Measurements from ENCODE around the gene SPTY2D1. TPM values are rescaled to one million over a fixed set of nuclear protein-coding genes. Genes with fewer than 3 reads are reported as not detected.

Gene SPTY2D1, protein sequence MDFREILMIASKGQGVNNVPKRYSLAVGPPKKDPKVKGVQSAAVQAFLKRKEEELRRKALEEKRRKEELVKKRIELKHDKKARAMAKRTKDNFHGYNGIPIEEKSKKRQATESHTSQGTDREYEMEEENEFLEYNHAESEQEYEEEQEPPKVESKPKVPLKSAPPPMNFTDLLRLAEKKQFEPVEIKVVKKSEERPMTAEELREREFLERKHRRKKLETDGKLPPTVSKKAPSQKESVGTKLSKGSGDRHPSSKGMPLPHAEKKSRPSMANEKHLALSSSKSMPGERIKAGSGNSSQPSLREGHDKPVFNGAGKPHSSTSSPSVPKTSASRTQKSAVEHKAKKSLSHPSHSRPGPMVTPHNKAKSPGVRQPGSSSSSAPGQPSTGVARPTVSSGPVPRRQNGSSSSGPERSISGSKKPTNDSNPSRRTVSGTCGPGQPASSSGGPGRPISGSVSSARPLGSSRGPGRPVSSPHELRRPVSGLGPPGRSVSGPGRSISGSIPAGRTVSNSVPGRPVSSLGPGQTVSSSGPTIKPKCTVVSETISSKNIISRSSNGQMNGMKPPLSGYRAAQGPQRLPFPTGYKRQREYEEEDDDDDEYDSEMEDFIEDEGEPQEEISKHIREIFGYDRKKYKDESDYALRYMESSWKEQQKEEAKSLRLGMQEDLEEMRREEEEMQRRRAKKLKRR
- total RNA-seq = 11.5 and 13.6 TPM in 2 replicates

DNA sequence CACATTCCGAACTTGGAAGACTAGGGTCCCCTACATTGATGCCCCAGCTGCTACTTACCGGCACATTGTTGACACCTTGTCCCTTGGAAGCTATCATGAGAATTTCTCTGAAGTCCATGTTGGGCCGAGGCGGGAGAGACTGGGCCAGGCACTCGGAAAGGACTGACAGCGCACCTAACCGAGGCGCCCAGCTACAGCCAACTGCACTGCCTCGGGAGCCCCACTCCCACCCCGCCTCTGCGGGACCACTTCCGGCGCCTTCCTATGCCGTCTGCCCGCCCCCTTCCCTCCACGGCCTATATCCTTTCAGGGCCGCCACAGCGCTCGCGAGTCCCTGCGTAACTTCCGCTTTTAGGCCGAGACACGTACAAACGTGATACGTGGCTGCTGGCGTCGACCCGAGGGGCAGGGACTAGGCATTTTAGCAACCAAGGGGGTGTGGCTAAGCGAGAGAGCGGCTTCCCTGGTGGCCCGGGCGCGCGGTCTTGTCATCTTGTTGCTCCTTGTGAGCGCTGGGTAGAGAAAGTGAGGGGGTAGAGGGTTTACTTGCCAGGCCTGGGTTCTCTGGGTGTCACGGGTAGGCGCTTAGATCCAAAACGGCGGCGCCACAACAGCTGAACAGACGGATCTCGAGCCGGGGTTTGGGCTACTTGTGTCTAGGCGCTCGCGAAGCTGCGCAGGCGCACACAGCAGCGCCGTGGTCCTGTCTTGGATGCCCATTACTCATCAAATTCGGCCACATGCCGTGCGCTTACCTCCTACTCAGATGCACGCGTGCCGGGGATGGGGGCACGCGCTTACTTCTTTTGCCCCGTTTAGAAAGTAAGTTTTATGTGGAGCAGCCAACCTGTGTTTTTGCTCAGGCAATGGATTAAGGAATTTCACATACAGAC lies at the start of gene SPTY2D1:
Gene SPTY2D1 (minus strand): TSS at position 203 of the 893 bp plus-strand sequence. CDS start 85 bp downstream, at position 118.

DNA sequence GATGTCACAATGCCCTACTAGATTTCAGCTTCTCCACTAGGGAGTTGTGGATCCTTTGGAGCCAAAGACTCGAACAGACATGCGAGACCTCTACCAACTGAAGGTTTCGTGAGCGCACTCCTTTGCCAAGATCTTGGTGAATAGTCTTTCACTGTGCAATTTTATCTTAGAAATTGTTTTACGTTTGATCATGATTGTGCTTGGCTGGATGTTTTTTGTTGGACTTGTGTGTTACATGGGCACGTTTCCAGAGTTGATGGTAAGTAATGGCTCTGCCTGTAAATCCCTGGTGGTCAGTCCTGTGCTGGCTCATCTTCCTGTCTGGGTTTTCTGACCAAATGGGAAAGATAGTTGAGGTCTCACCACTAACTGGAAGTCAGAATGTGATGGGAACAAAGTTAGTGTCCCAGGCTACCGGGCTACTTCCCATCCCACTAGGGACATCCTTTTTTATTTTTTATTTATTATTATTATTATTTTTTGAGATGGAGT lies 34.4 kb downstream of the SPTY2D1 start, which contains the start of gene MISFA:
Gene MISFA (plus strand): TSS at position 51 of the 492 bp plus-strand sequence. CDS start 140 bp downstream, at position 191.

DNA sequence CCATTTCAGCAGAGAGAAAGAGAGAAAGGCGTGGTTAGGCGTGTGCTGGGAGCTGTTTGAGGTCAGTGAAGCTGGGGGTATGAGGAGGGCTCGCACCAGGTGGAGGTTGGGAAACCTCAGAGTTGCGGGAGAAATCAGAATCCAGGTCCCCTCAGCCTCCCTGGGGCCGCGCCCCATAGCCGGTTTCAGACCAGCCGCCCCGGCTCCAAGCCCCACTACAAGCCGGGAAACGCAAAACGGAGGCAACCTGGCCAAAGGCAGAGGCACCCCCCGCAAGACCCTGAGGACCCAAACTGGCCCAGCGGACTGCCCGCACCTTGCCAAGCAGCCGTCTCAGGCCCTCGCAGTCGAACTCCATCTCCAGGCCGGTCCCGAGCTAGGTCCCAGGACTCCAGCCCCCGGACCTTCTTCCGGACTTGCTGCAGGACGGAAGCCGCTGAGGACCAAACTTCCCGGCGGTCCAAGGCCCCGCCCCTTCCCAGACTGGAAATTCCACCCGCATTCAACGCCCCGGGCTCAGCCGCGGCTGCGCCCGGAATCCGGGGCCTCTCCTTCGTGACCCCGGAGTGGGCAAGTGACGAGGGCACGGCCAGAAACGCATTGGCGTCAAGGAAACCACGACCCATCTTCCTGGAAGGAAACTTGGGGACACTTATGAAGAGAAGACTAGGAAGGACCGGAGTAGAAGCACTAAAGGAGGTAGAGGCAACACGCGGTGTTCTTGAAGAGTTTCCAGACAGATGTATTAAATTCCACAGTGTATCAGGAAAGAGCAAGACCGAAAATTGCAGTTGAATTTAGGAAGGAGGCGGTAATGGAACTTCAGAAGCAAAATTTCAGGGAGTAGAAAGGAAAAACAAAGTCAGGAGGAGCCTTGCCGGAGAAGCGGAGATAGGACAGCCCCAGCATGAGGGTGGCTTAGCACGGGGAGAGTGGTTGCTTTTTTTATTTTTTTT lies 45.6 kb downstream of the SPTY2D1 start, which contains the start of gene UEVLD:
Gene UEVLD (minus strand): TSS at position 438 of the 956 bp plus-strand sequence. CDS start 80 bp downstream, at position 358.

Other genes starting within 250 kb of the SPTY2D1 start
- 446 and 1,246 TPM in 2 replicates for gene LDHA, start 239.8 kb downstream of the SPTY2D1 start, total RNA-seq
- gene LDHC, start 222.0 kb downstream of the SPTY2D1 start, total RNA-seq = 0.09 and 0.36 TPM in 2 replicates
- not detected in 2 replicates for gene LDHAL6A, start 178.5 kb downstream of the SPTY2D1 start, total RNA-seq
- gene TSG101, start 107.4 kb downstream of the SPTY2D1 start, total RNA-seq = 39.4 and 45.8 TPM in 2 replicates
- 19.0 and 19.2 TPM in 2 replicates for gene UEVLD, start 45.6 kb downstream of the SPTY2D1 start, total RNA-seq
- gene MISFA, start 34.6 kb downstream of the SPTY2D1 start, total RNA-seq = 0.54 and 1.1 TPM in 2 replicates
- 1.1 and 1.3 TPM in 2 replicates for gene TMEM86A, start 64.4 kb upstream of the SPTY2D1 start, total RNA-seq
- gene IGSF22, start 91.8 kb upstream of the SPTY2D1 start, total RNA-seq = not detected in 2 replicates
- gene PTPN5, start 157.5 kb upstream of the SPTY2D1 start, total RNA-seq = not detected in 2 replicates